Left ventricle myocardium inferior (tissue), 1 donor: ENCODE data around the gene NES. TPM values are rescaled to one million over a fixed set of nuclear protein-coding genes. Genes with fewer than 3 reads are reported as not detected.

Source experiments
- DNase-seq: peaks from one replicate; pipeline ENCODE4 v3.0.0-alpha.2; 2020
- H3K27ac ChIP-seq: fragments of 200-600 bp; replicated peaks from 2 replicates; pipeline ENCODE4 v1.8.0; 2021
- H3K27me3 ChIP-seq: fragments of 200-600 bp; 2 replicates; pipeline ENCODE4 v1.8.0; 2021; ENCODE audit warnings: low read depth
- H3K36me3 ChIP-seq: fragments of 200-600 bp; 2 replicates; pipeline ENCODE4 v1.8.0; 2021
- H3K4me1 ChIP-seq: fragments of 200-600 bp; 2 replicates; pipeline ENCODE4 v1.8.0; 2021
- H3K4me3 ChIP-seq: fragments of 200-600 bp; 2 replicates; pipeline ENCODE4 v1.8.0; 2021; ENCODE audit warnings: mild to moderate bottlenecking, moderate library complexity
- H3K9me3 ChIP-seq: fragments of 200-600 bp; replicated peaks from 2 replicates; pipeline ENCODE4 v1.8.0; 2021
- CTCF ChIP-seq: fragments of 200-600 bp; IDR thresholded peaks from 2 replicates; pipeline ENCODE4 v1.8.0; 2021; ENCODE audit warnings: antibody characterized with exemption, mild to moderate bottlenecking, borderline replicate concordance
- intact Hi-C: fragments of 100-400 bp; cut with micrococcal nuclease; formaldehyde crosslinking; loops from one replicate; pipeline ENCODE4 v1.11.0; 2022
- total RNA-seq: library from RNA; stranded (reverse); fragmentation: NEBNext Ultra II Directional; extraction: Animal tissue kit (Norgen Biotek cat#: 25700); gene quantifications from one replicate; pipeline ENCODE4 v1.2.1, GENCODE V29; 2021
- donor health status: DM: no; HTN: yes; CAD: no; lungs with severe emphysema.

The NES gene
- total RNA-seq, 1 donor from 2014 or later = 164 TPM

DNA sequence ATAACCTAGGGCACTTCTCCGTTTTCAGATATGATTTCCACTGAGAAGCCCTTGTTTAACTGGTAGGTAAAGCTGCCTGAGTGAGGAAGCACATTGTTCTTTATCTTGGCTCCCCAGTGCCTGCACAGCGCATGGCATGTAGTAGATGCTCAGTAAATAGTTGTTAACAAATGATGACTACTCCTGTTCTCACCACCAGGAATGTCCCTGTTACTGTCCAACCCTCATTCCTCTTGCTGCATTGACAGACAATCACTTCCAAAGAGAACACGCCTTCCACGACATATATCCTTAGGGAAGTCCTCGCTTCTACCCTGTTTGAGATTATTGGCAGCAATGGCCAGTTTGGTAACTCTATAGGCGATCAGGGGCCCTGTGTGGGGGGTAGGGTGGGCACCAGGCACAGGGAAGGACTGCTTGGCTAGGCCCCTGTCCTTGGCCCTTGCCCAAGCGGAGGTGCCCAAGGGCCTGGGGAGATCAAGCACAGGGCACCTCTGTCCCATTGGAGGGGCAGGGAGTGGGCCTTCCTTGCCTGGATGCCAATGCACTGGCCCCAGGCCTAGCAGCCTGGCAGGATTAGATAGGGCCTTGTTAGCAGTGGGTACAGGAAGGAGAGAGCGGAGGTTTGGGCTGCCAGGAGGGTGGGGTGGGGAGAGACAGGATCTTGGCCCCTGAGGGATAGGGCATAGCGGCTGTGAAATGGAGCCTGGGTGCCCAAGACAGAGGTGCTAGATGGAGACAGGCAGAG is 10.2 kb downstream of the NES start:
- Histone ChIP-seq H3K4me1 (peaks cover 100% of the 10 kb centered on the region), H3K9me3 (no peaks in the 10 kb centered on the region), H3K27ac (peak overlapping the region; percentile 96), H3K36me3 (peaks cover 8% of the 10 kb centered on the region), H3K27me3 (no peaks in the 10 kb centered on the region), H3K4me3 (no peak overlapping the region)
- intact Hi-C loops = no loop called here
- no peak for TF ChIP-seq CTCF
- no peak for DNase-seq

DNA sequence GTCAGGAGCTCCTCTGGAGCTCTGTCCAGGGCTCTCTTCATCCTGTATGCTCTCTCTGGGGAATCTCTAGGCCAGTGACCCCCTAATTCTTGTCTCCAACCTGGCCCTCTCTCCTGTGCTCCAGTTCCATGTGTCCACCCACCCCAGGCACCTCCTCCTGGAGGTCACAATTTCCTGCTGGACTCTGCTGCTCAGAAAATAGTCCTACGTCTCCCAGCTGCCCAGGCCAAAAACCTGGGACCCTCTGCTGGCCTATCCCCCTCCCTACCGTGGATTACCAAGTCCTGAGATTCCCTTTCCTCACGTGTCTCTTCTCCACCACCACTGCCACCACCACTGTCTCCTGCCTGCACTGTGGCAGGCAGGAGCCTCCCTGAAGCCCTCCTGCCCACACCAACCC is 11.7 kb downstream of the NES start:
- Histone ChIP-seq H3K9me3 (no peaks in the 10 kb centered on the region), H3K27me3 (no peaks in the 10 kb centered on the region), H3K27ac (peak overlapping the region; percentile 96), H3K4me3 (peak overlapping the region; percentile 37), H3K36me3 (no peaks in the 10 kb centered on the region), H3K4me1 (peaks cover 100% of the 10 kb centered on the region)
- intact Hi-C loops = no loop called here
- no peak for DNase-seq
- no peak for TF ChIP-seq CTCF

GRCh38 chr1:156664767-156665411 is 12.3 kb downstream of the NES start:
- H3K27me3 ChIP-seq = no peaks in the 10 kb centered on the region
- H3K36me3 ChIP-seq = no peaks in the 10 kb centered on the region
- intact Hi-C loops = no loop called here
- DNase-seq = peak; percentile 82
- H3K27ac ChIP-seq = peak overlapping the region; percentile 96
- no peaks in the 10 kb centered on the region for H3K9me3 ChIP-seq
- no peak for TF ChIP-seq CTCF
- H3K4me1 ChIP-seq = peaks cover 99% of the 10 kb centered on the region
- H3K4me3 ChIP-seq = peak overlapping the region; percentile 47

GRCh38 chr1:156664046-156664766 is 13.0 kb downstream of the NES start:
- intact Hi-C loops = no loop called here
- H3K27ac ChIP-seq = peak overlapping the region; percentile 96
- H3K4me3 ChIP-seq = peak overlapping the region; percentile 47
- no peaks in the 10 kb centered on the region for H3K27me3 ChIP-seq
- H3K36me3 ChIP-seq = no peaks in the 10 kb centered on the region
- no peaks in the 10 kb centered on the region for H3K9me3 ChIP-seq
- no peak for TF ChIP-seq CTCF
- no peak for DNase-seq
- H3K4me1 ChIP-seq = peaks cover 99% of the 10 kb centered on the region

DNA sequence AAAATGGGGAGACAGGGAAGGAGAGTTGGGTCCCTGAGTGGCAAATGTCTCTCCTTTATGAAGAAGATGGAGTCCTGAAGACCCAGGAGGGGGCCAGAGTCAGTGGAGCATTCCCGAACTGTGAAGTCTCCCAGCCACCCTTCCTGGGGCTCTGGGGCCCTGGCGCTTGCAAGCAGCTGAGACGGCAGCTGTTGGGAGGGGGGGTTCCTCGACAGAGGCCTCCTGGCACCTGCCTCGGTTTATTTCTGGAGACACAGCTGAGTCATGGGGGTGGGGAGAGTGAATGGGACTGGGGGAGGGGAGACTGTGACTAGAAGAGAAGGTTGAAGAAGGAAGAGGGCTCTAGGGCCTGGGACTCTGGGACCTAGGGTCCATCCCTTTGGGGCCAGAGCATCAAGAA is 14.0 kb downstream of the NES start:
- peaks cover under 1% of the 10 kb centered on the region for H3K27me3 ChIP-seq
- TF ChIP-seq CTCF = no peak
- no peak overlapping the region for H3K4me3 ChIP-seq
- peak; percentile 50 for DNase-seq
- H3K9me3 ChIP-seq = no peaks in the 10 kb centered on the region
- intact Hi-C loops = no loop called here
- no peaks in the 10 kb centered on the region for H3K36me3 ChIP-seq
- peaks cover 94% of the 10 kb centered on the region for H3K4me1 ChIP-seq
- peak overlapping the region; percentile 96 for H3K27ac ChIP-seq
